ENCODE data around the gene OVCH2.

DNA sequence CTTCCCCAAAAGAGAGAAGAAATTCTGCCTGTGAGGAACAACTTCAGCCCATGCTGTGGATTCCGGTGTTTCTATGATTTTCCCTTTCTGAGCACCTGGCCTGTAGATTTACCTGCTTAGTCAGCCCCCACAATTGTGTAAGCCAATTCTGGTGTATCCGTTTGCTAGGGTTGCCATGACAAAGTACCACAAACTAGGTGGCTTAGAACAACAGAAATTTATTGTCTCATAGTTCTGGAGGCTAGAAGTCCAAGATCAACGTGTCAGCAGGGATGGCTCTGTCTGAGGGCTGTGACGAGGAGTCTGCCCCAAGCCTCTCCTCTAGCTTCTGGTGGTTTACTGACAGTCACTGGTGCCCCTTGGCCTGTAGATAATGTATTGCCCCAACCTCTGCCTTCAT, 17.0 kb downstream of the OVCH2 start:
- TF ChIP-seq, protein P1, sequence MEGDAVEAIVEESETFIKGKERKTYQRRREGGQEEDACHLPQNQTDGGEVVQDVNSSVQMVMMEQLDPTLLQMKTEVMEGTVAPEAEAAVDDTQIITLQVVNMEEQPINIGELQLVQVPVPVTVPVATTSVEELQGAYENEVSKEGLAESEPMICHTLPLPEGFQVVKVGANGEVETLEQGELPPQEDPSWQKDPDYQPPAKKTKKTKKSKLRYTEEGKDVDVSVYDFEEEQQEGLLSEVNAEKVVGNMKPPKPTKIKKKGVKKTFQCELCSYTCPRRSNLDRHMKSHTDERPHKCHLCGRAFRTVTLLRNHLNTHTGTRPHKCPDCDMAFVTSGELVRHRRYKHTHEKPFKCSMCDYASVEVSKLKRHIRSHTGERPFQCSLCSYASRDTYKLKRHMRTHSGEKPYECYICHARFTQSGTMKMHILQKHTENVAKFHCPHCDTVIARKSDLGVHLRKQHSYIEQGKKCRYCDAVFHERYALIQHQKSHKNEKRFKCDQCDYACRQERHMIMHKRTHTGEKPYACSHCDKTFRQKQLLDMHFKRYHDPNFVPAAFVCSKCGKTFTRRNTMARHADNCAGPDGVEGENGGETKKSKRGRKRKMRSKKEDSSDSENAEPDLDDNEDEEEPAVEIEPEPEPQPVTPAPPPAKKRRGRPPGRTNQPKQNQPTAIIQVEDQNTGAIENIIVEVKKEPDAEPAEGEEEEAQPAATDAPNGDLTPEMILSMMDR (IDR thresholded peaks at IDR 0.05) = no peak
- no peak for TF ChIP-seq POLR2A (IDR thresholded peaks at IDR 0.05)
